Ammon's horn (tissue), 1 donor: Measurements from ENCODE around the gene COL10A1.

Experiments
- DNase-seq: peaks from one replicate; pipeline ENCODE4 v3.0.0-alpha.2; 2016; ENCODE audit warnings: low spot score

The COL10A1 gene

GRCh38 chr6:116083052-116083451 is 42.9 kb downstream of the COL10A1 start:
- DNase-seq, result no peak

- no peak for DNase-seq
Measured at GRCh38 chr6:116078945-116079344, 47.0 kb downstream of the COL10A1 start.

- DNase-seq, result no peak
Measured at GRCh38 chr6:116078522-116078921, 47.4 kb downstream of the COL10A1 start.

- no peak for DNase-seq
Measured at GRCh38 chr6:116074732-116075390, 51.1 kb downstream of the COL10A1 start.

- DNase-seq, result no peak
Measured at GRCh38 chr6:116073765-116074440, 52.0 kb downstream of the COL10A1 start.

- no peak for DNase-seq
Measured at GRCh38 chr6:116072368-116072767, 53.6 kb downstream of the COL10A1 start.

- no peak for DNase-seq
Measured at GRCh38 chr6:116070616-116071389, 55.1 kb downstream of the COL10A1 start.

- no peak for DNase-seq
Measured at GRCh38 chr6:116070101-116070500, 55.8 kb downstream of the COL10A1 start.
